Mesothelial cell of epicardium (in vitro differentiated cells): Measurements from ENCODE around the gene AGO4. TPM values are rescaled to one million over a fixed set of nuclear protein-coding genes. Genes with fewer than 3 reads are reported as not detected.
"Not testable (repeated sequence)": the region's sequence is repeated elsewhere in the genome, so short reads cannot be mapped to it uniquely, and the experiment has no call there.

Experiments used
- DNase-seq, 2 experiments: peaks; one replicate each; pipeline ENCODE4 v3.0.0; 2021; ENCODE audit warnings: low spot score in 2 of 2; ENCODE audit not compliant: unreplicated experiment in 2 of 2
- H3K27ac Mint-ChIP-seq: 2 replicates; pipeline ENCODE4 v1.8.0; 2021; ENCODE audit warnings: mixed read lengths
- H3K27me3 Mint-ChIP-seq: 2 replicates; pipeline ENCODE4 v1.8.0; 2021; ENCODE audit warnings: low read depth, mixed read lengths
- H3K36me3 Mint-ChIP-seq: 2 replicates; pipeline ENCODE4 v1.8.0; 2021; ENCODE audit warnings: mixed read lengths
- H3K4me1 Mint-ChIP-seq: 2 replicates; pipeline ENCODE4 v1.8.0; 2021; ENCODE audit warnings: mixed read lengths
- H3K4me3 Mint-ChIP-seq: 2 replicates; pipeline ENCODE4 v1.8.0; 2021; ENCODE audit warnings: mild to moderate bottlenecking, moderate library complexity, mixed read lengths
- H3K9me3 Mint-ChIP-seq: 2 replicates; pipeline ENCODE4 v1.8.0; 2021; ENCODE audit warnings: mixed read lengths
- total RNA-seq: library from RNA; stranded (reverse); gene quantifications from 3 replicates; pipeline ENCODE4 v1.2.1, GENCODE V29; 2021
- TF ChIP-seq, protein P1 (sequence below): fragments of 200-600 bp; sonication (generic); IDR thresholded peaks from one replicate; pipeline ENCODE4 v1.5.0; 2021; ENCODE audit warnings: antibody characterized with exemption; ENCODE audit not compliant: unreplicated experiment

The AGO4 gene
- total RNA-seq, 1 donor from 2014 or later = 26.5 TPM

DNA sequence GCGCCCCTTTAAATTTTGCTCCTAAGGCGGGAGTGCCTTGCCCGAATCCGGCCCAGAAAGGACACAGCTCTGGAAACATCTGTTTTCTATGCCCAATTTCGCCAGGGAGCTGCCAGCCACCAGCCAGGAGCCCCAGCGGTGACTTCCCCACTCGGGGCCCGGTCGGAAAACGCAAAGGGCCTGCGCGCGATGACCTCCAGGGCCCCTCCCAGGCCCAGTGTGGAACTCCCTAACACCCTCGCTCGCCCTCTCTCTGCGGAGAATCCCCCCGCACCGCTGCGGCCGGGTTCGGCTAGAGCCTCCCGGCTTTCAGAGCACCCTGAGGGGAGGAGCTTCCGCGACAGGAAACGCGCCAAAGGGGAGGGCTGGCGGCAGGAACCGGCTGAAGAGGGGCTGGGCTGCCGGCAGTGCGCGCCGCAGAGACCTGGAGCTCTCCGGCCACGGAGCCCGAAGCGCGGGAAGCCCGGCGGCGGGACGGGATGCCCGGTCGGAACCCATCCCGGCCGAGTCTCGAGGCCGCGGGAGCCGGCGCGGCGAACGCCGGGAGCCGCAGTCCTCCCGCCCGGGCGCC, 38.5 kb upstream of the AGO4 start:
- no peaks in the 10 kb centered on the region for H3K9me3 Mint-ChIP-seq
- TF ChIP-seq, protein P1, sequence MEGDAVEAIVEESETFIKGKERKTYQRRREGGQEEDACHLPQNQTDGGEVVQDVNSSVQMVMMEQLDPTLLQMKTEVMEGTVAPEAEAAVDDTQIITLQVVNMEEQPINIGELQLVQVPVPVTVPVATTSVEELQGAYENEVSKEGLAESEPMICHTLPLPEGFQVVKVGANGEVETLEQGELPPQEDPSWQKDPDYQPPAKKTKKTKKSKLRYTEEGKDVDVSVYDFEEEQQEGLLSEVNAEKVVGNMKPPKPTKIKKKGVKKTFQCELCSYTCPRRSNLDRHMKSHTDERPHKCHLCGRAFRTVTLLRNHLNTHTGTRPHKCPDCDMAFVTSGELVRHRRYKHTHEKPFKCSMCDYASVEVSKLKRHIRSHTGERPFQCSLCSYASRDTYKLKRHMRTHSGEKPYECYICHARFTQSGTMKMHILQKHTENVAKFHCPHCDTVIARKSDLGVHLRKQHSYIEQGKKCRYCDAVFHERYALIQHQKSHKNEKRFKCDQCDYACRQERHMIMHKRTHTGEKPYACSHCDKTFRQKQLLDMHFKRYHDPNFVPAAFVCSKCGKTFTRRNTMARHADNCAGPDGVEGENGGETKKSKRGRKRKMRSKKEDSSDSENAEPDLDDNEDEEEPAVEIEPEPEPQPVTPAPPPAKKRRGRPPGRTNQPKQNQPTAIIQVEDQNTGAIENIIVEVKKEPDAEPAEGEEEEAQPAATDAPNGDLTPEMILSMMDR = no peak
- no peaks in the 10 kb centered on the region for H3K27me3 Mint-ChIP-seq
- peak overlapping the region; percentile 90 for H3K27ac Mint-ChIP-seq
- peaks cover 5% of the 10 kb centered on the region for H3K4me1 Mint-ChIP-seq
- H3K4me3 Mint-ChIP-seq = peak overlapping the region; percentile 95
- DNase-seq = peak; percentile 76 to 88
- H3K36me3 Mint-ChIP-seq = no peaks in the 10 kb centered on the region

DNA sequence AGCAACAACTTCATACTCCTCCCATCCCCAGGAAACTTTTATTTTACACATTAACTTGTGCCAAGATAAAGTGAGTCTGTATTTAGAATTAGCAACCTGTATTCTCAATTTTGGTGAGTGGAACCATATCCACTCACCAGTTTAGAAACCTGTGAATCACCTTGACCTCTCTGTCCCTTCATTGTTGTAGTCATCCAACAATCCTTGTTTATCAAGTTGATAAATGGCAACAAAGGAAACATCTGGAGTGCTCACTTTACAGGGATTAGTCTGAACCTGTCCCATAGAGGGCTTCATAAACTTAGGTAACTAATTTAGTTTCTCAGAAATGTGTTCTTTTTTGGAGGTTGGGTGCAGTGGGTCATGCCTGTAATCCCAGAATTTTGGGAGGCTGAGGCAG, 34.1 kb upstream of the AGO4 start:
- Mint-ChIP-seq H3K9me3 (no peaks in the 10 kb centered on the region), H3K27me3 (no peaks in the 10 kb centered on the region), H3K4me1 (peaks cover 2% of the 10 kb centered on the region), H3K27ac (no peak overlapping the region), H3K36me3 (no peaks in the 10 kb centered on the region), H3K4me3 (no peak overlapping the region)
- TF ChIP-seq, protein P1 = no peak
- DNase-seq = no peak

DNA sequence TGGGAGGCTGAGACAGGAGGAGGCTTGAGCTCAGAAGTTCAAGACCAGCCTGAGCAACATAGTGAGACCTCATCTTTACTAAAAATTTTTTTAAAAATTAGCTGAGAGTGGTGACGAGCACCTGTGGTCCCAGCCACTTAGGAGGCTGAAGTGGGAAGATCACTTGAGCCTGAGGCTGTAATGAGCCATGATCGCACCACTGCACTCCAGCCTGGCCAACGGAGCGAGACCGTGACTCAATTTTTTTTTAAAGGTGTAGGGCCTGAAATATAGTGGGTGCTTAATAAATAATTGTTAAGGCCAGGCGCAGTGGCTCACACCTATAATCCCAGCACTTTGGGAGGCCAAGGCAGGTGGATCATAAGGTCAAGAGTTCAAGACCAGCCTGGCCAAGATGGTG, 31.6 kb upstream of the AGO4 start:
- not testable (repeated sequence) for DNase-seq, H3K9me3 Mint-ChIP-seq, H3K27me3 Mint-ChIP-seq, H3K27ac Mint-ChIP-seq, H3K4me3 Mint-ChIP-seq, H3K36me3 Mint-ChIP-seq, H3K4me1 Mint-ChIP-seq

DNA sequence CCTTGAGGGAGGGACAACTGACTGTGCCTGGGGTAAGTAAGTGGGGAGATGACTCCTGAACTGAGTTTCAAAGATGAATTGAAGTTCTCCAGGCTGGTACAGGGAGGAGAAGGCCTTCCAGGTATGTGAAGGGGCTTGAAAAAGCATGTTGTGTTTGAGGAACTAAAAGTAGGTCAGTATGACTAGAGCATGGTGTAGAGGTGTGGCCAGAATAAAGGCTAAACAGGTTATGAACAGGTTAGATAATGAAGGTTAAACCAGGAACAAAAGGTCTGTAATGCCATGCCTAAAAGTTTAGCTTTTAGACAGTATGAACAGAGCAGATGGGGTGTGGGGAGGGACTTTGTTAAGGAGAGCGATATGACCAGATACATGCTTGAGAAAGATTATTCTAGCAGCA, 30.7 kb upstream of the AGO4 start:
- H3K4me3 Mint-ChIP-seq = no peak overlapping the region
- no peaks in the 10 kb centered on the region for H3K9me3 Mint-ChIP-seq
- H3K4me1 Mint-ChIP-seq = no peaks in the 10 kb centered on the region
- H3K36me3 Mint-ChIP-seq = no peaks in the 10 kb centered on the region
- DNase-seq = no peak
- TF ChIP-seq, protein P1 = no peak
- no peak overlapping the region for H3K27ac Mint-ChIP-seq
- no peaks in the 10 kb centered on the region for H3K27me3 Mint-ChIP-seq

DNA sequence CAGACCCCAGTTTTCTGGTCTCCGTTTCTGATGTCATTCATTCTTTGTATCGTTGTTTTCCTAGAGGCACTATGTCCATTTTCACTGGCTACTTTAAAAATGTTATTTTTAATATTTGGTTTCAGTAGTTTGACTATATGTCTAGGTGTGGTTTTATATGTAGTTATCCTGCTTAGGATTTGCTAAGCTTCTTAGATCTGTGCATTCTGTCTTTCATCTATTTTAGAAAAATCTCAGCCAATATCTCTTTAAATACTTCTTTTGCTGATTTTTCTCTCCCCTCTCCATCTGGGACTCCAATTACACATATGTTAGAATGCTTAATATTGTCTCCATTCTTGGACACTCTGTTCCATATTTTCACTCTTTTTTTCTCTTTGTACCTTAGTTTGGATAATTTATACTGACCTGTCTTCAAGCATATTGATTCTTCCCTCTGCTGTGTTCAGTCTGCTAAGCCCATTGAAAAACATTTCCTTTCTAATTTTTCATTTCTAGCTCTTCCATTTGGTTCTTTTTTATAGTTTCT, 24.7 kb upstream of the AGO4 start:
- no peak for DNase-seq
- Mint-ChIP-seq H3K4me3 (no peak overlapping the region), H3K9me3 (peaks cover 10% of the 10 kb centered on the region), H3K27me3 (no peaks in the 10 kb centered on the region), H3K36me3 (peaks cover 6% of the 10 kb centered on the region), H3K27ac (no peak overlapping the region), H3K4me1 (no peaks in the 10 kb centered on the region)
- TF ChIP-seq, protein P1 = no peak

DNA sequence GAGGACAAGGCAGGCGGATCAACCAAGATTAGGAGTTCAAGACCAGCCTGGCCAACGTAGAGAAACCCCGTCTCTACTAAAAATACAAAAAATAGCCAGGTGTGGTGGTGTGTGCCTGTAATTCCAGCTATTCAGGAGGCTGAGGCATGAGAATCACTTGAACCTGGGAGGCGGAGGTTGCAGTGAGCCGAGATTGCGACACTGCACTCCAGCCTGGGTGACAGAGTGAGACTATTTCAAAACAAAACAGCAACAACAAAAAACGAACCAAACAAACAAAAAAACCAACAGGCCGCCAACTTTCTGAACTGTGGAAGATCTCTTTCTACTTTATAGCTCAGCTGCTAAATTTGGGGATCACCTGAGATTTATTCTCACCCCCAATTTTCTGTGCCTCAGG, 23.5 kb upstream of the AGO4 start:
- H3K27me3 Mint-ChIP-seq, H3K9me3 Mint-ChIP-seq, DNase-seq, H3K27ac Mint-ChIP-seq, H3K4me1 Mint-ChIP-seq, H3K4me3 Mint-ChIP-seq, H3K36me3 Mint-ChIP-seq: not testable (repeated sequence)

DNA sequence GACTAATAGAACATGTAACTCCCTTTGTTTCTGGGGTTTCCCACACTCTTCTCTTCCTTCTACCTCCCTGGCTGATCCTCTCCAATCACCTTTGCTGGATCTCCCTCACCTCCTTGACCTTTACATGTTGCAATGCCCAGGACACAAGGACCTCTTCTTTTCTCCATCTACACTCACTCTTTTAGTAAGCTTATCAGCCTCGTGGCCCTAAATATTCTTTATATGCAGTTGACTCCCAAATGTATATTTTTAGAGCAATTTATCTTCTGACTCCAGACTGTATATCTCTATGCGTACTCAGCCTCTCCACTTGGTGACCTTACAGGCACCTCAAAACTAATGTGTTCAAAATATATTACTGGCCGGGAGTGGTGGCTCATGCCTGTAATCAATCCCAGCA, 19.7 kb upstream of the AGO4 start:
- TF ChIP-seq, protein P1 = no peak
- H3K4me3 Mint-ChIP-seq = no peak overlapping the region
- peaks cover 5% of the 10 kb centered on the region for H3K36me3 Mint-ChIP-seq

More for the DNA sequence above, 19.7 kb upstream of the AGO4 start:
- Mint-ChIP-seq H3K27ac (no peak overlapping the region), H3K27me3 (no peaks in the 10 kb centered on the region), H3K9me3 (peaks cover 6% of the 10 kb centered on the region), H3K4me1 (no peaks in the 10 kb centered on the region)
- DNase-seq = no peak
